ENCODE results near the gene RETN.

RETN gene

GRCh38 chr19:7658219-7658686, 10.6 kb upstream of the RETN start:
- DNase-seq = no peak

- no peak for DNase-seq
These were observed 6.9 kb upstream of the RETN start for GRCh38 chr19:7661744-7662538.

GRCh38 chr19:7662657-7663056, 6.2 kb upstream of the RETN start:
- no peak for DNase-seq

GRCh38 chr19:7663706-7664105, 5.1 kb upstream of the RETN start:
- no peak for DNase-seq

GRCh38 chr19:7665076-7665475, 3.8 kb upstream of the RETN start:
- DNase-seq = peak; percentile 61

GRCh38 chr19:7669641-7670040, 792 bp downstream of the RETN start:
- DNase-seq = no peak

GRCh38 chr19:7670150-7670783, 1.4 kb downstream of the RETN start:
- no peak for DNase-seq

GRCh38 chr19:7670790-7671189, 1.9 kb downstream of the RETN start:
- DNase-seq = no peak

- DNase-seq = no peak
These were observed 3.7 kb downstream of the RETN start for GRCh38 chr19:7672522-7672921.

- DNase-seq = peak; percentile 33
These were observed 5.5 kb downstream of the RETN start for GRCh38 chr19:7674010-7675005.

GRCh38 chr19:7676376-7676775, 7.5 kb downstream of the RETN start:
- DNase-seq = no peak

GRCh38 chr19:7676854-7677253, 8.0 kb downstream of the RETN start, which contains the start of gene MCEMP1:
Gene MCEMP1 (plus strand): TSS chr19:7677090. CDS start chr19:7677121, 31 bp downstream.
- no peak for DNase-seq

GRCh38 chr19:7677669-7678311, 8.9 kb downstream of the RETN start:
- no peak for DNase-seq

- DNase-seq = no peak
These were observed 10.3 kb downstream of the RETN start for GRCh38 chr19:7678971-7679751.

- DNase-seq = no peak
These were observed 11.1 kb downstream of the RETN start for GRCh38 chr19:7679771-7680605.

- DNase-seq = peak; percentile 83
These were observed 11.9 kb downstream of the RETN start, which contains the start of gene TRAPPC5 for GRCh38 chr19:7680606-7681339. Gene TRAPPC5 (plus strand): TSS chr19:7680833. CDS start chr19:7682254, 1,421 bp downstream.

GRCh38 chr19:7681340-7682174, 12.7 kb downstream of the RETN start:
- DNase-seq = peak; percentile 83

GRCh38 chr19:7682175-7682855, 13.5 kb downstream of the RETN start:
- DNase-seq = no peak

Measured in fibroblast of skin of scalp (primary cell).